HCT116 (cell line): ENCODE data around the gene SRP9. TPM values are rescaled to one million over a fixed set of nuclear protein-coding genes. Genes with fewer than 3 reads are reported as not detected.

Experiments
- ATAC-seq: fragments of 200-7000 bp; cut with Tn5 transposase; 2 replicates; pipeline ENCODE4 v1.9.1; 2020; ENCODE audit warnings: mild to moderate bottlenecking, moderate library complexity
- BruUV-seq: library from RNA; stranded (reverse); fragments of 400-500 nt; replicated peaks from 2 replicates; lab custom pipeline; 2021; lab: Mats Ljungman, UMichigan
- CTCF ChIA-PET: fragments of 300-600 bp; sonication (Branson Sonifier 250); formaldehyde crosslinking; loops from one replicate; lab custom pipeline; 2021; ENCODE audit warnings: antibody characterized with exemption; lab: Charles Lee
- POLR2A ChIA-PET: fragments of 300-600, 350-600 bp; sonication (Branson Sonifier 250); formaldehyde crosslinking; loops from one replicate; lab custom pipeline; 2021; ENCODE audit warnings: antibody characterized with exemption; lab: Charles Lee
- RAD21 ChIA-PET, 2 experiments: fragments of 300-600 bp; sonication (Branson Sonifier 250); formaldehyde crosslinking; loops; one replicate each; lab custom pipeline; 2023; ENCODE audit warnings: low total read pairs in 2 of 2; ENCODE audit not compliant: uncharacterized antibody in 2 of 2, unreplicated experiment in 2 of 2, low non-redundant PET in 1 of 2; lab: Charles Lee
- DNase-seq: peaks from one replicate; pipeline ENCODE4 v3.0.0-alpha.2; 2010; ENCODE audit warnings: low read depth, low spot score
- H2AFZ ChIP-seq: fragments of 200-600 bp; shearing (Covaris generic), sonication (generic); 2 replicates; pipeline ENCODE4 v1.6.1; 2017; ENCODE audit warnings: low read depth, mixed run types, mixed read lengths, antibody characterized with exemption, low read length; ENCODE audit not compliant: poor library complexity, severe bottlenecking
- H3K27ac ChIP-seq: 2 replicates; pipeline ENCODE4 v1.5.1; 2012; ENCODE audit warnings: low read depth, low read length
- H3K27me3 ChIP-seq: fragments of 200-600 bp; sonication (generic); 2 replicates; pipeline ENCODE4 v1.6.1; 2016; ENCODE audit warnings: mixed run types, low read length, mixed read lengths; ENCODE audit not compliant: insufficient read depth
- H3K36me3 ChIP-seq, 2 experiments: fragments of 200-500 bp in 1 of 2; fragments of 200-600 bp in 1 of 2; sonication (Bioruptor generic) in 1 of 2; sonication (generic) in 1 of 2; 2 replicates each; pipeline versions ENCODE4 v1.5.1 to v1.6.1; 2014 to 2016; ENCODE audit warnings: low read length in 2 of 2, inconsistent platforms in 1 of 2, mixed read lengths in 1 of 2, mixed run types in 1 of 2; ENCODE audit not compliant: insufficient read depth in 2 of 2, control insufficient read depth in 1 of 2
- H3K4me1 ChIP-seq, 2 experiments: fragments of 200-600 bp in 1 of 2; sonication (generic) in 1 of 2; 2 replicates each; pipeline versions ENCODE4 v1.5.1 to v1.6.1; 2012 to 2017; ENCODE audit warnings: low read length in 2 of 2, inconsistent platforms in 1 of 2, mild to moderate bottlenecking in 1 of 2, mixed read lengths in 1 of 2, mixed run types in 1 of 2, moderate library complexity in 1 of 2; ENCODE audit not compliant: insufficient read depth in 2 of 2, control insufficient read depth in 1 of 2
- H3K4me2 ChIP-seq: fragments of 200-600 bp; sonication (generic); 2 replicates; pipeline ENCODE4 v1.6.1; 2017; ENCODE audit warnings: mixed run types, low read length, mixed read lengths
- H3K4me3 ChIP-seq, 2 experiments: fragments of 200-600 bp in 1 of 2; sonication (generic) in 1 of 2; replicated peaks in 1 of 2; 2 replicates each; pipeline ENCODE4 v1.5.1; 2011 to 2016; ENCODE audit warnings: low read length in 2 of 2, control low read depth in 1 of 2, low read depth in 1 of 2, mild to moderate bottlenecking in 1 of 2, mixed read lengths in 1 of 2, mixed run types in 1 of 2
- H3K79me2 ChIP-seq: fragments of 200-600 bp; sonication (generic); 2 replicates; pipeline ENCODE4 v1.6.1; 2017; ENCODE audit warnings: mild to moderate bottlenecking, mixed run types, low read length, moderate library complexity, mixed read lengths; ENCODE audit not compliant: insufficient read depth
- H3K9ac ChIP-seq: fragments of 200-600 bp; sonication (generic); 2 replicates; pipeline ENCODE4 v1.6.1; 2016; ENCODE audit warnings: low read length, mixed read lengths
- H3K9me2 ChIP-seq: fragments of 200-600 bp; sonication (generic), shearing (Covaris generic); 2 replicates; pipeline ENCODE4 v1.6.1; 2017; ENCODE audit warnings: mixed run types, mild to moderate bottlenecking, moderate library complexity; ENCODE audit not compliant: insufficient read depth
- H3K9me3 ChIP-seq, 2 experiments: fragments of 200-500 bp in 1 of 2; fragments of 200-600 bp in 1 of 2; sonication (Bioruptor generic) in 1 of 2; sonication (generic) in 1 of 2; 2 replicates each; pipeline ENCODE4 v1.6.1; 2014 to 2017; ENCODE audit warnings: low read length in 2 of 2, mixed read lengths in 2 of 2, inconsistent platforms in 1 of 2, low read depth in 1 of 2, mild to moderate bottlenecking in 1 of 2, mixed run types in 1 of 2, moderate library complexity in 1 of 2; ENCODE audit not compliant: control insufficient read depth in 1 of 2, insufficient read depth in 1 of 2
- H4K20me1 ChIP-seq: fragments of 200-600 bp; sonication (generic), shearing (Covaris generic); 2 replicates; pipeline ENCODE4 v1.6.1; 2017; ENCODE audit warnings: mixed run types, mild to moderate bottlenecking, moderate library complexity; ENCODE audit not compliant: insufficient read depth
- CBX3 ChIP-seq: IDR thresholded peaks from 2 replicates; pipeline ENCODE4 v1.6.1; 2012; ENCODE audit warnings: low read depth
- CEBPB ChIP-seq: IDR thresholded peaks from 2 replicates; pipeline ENCODE4 v1.6.1; 2012; ENCODE audit warnings: low read depth
- EGR1 ChIP-seq: IDR thresholded peaks from 2 replicates; pipeline ENCODE4 v1.6.1; 2012; ENCODE audit warnings: low read depth
- ELF1 ChIP-seq: IDR thresholded peaks from 2 replicates; pipeline ENCODE4 v1.6.1; 2012; ENCODE audit warnings: low read depth, borderline replicate concordance
- EZH2 ChIP-seq: fragments of 200-600 bp; sonication (generic); IDR thresholded peaks from 2 replicates; pipeline ENCODE4 v1.6.1; 2017; ENCODE audit warnings: antibody characterized with exemption, mixed run types
- EZH2phosphoT487 ChIP-seq: fragments of 200-600 bp; IDR thresholded peaks from 2 replicates; pipeline ENCODE4 v1.6.1; 2018; ENCODE audit warnings: antibody characterized with exemption, borderline replicate concordance
- FOSL1 ChIP-seq: IDR thresholded peaks from 2 replicates; pipeline ENCODE4 v1.6.1; 2012; ENCODE audit warnings: low read depth
- JUND ChIP-seq: IDR thresholded peaks from 2 replicates; pipeline ENCODE4 v1.6.1; 2012
- MAX ChIP-seq: IDR thresholded peaks from 2 replicates; pipeline ENCODE4 v1.6.1; 2012
- POLR2A ChIP-seq: IDR thresholded peaks from 2 replicates; pipeline ENCODE4 v1.7.0; 2011; ENCODE audit warnings: borderline replicate concordance; ENCODE audit not compliant: insufficient read depth, insufficient read length; ENCODE audit errors: extremely low read depth
- POLR2AphosphoS5 ChIP-seq: IDR thresholded peaks from 2 replicates; pipeline ENCODE4 v1.6.1; 2011; ENCODE audit warnings: mild to moderate bottlenecking, low read depth, low read length, moderate library complexity
- RAD21 ChIP-seq: IDR thresholded peaks from 2 replicates; pipeline ENCODE4 v1.6.1; 2012; ENCODE audit warnings: low read depth, mild to moderate bottlenecking
- SIN3A ChIP-seq: IDR thresholded peaks from 2 replicates; pipeline ENCODE4 v1.6.1; 2012; ENCODE audit warnings: low read depth
- SP1 ChIP-seq: IDR thresholded peaks from 2 replicates; pipeline ENCODE4 v1.6.1; 2012; ENCODE audit warnings: low read depth
- SRF ChIP-seq: IDR thresholded peaks from 2 replicates; pipeline ENCODE4 v1.6.1; 2012; ENCODE audit warnings: low read depth
- TCF7L2 ChIP-seq: IDR thresholded peaks from 2 replicates; pipeline ENCODE4 v1.7.0; 2011; ENCODE audit warnings: borderline replicate concordance, inconsistent platforms; ENCODE audit not compliant: insufficient read depth, insufficient read length; ENCODE audit errors: extremely low read depth
- YY1 ChIP-seq: IDR thresholded peaks from 2 replicates; pipeline ENCODE4 v1.6.1; 2011; ENCODE audit warnings: low read length, low read depth, moderate library complexity, mild to moderate bottlenecking; ENCODE audit not compliant: insufficient replicate concordance; ENCODE audit errors: extremely low read depth
- ZBTB33 ChIP-seq: IDR thresholded peaks from 2 replicates; pipeline ENCODE4 v1.6.1; 2011; ENCODE audit warnings: mild to moderate bottlenecking, low read length, moderate library complexity; ENCODE audit not compliant: insufficient replicate concordance; ENCODE audit errors: extremely low read depth
- ZNF274 ChIP-seq: fragments of 200-500 bp; sonication (Bioruptor generic); IDR thresholded peaks from 2 replicates; pipeline ENCODE4 v1.6.1; 2014; ENCODE audit warnings: mild to moderate bottlenecking, low read depth, low read length, inconsistent platforms
- intact Hi-C: fragments of 100-400 bp; cut with micrococcal nuclease; formaldehyde crosslinking; loops from 2 replicates; pipeline ENCODE4 v1.10.0; 2022
- total RNA-seq: library from RNA; stranded (reverse); gene quantifications from one replicate; pipeline ENCODE4 v1.2.1, GENCODE V29; 2021; ENCODE audit not compliant: unreplicated experiment
- TF ChIP-seq, protein P1 (sequence below): IDR thresholded peaks from 2 replicates; pipeline ENCODE4 v1.6.1; 2012; ENCODE audit warnings: low read depth
- TF ChIP-seq, protein P2 (sequence below): IDR thresholded peaks from 2 replicates; pipeline ENCODE4 v1.6.1; 2012

Gene SRP9
- total RNA-seq, 1 experiment from 2014 or later, result 220 TPM

GRCh38 chr1:225746361-225747179 lies 31.1 kb upstream of the SRP9 start:
- H3K4me3 ChIP-seq, result peak overlapping the region in 1 of 2 experiments; percentile 36; a peak in 2 of 4 replicates
- H3K27ac ChIP-seq, result peak overlapping the region; percentile 3
- RAD21 ChIA-PET, result no interaction called here
- peaks cover 12 to 20% of the 10 kb centered on the region in 2 experiments for H3K4me1 ChIP-seq
- no peaks in the 10 kb centered on the region for H3K9me3 ChIP-seq
- H3K36me3 ChIP-seq, result no peaks in the 10 kb centered on the region
- H4K20me1 ChIP-seq, result no peaks in the 10 kb centered on the region
- DNase-seq (peak; percentile 51), ATAC-seq (peak; percentile 81)
- CTCF ChIA-PET, result interaction anchor here (0.6 to 0.7 kb wide), 2 partner anchors 161 to 264 kb away, joined by 3 read pairs; no protein-coding TSS in a partner anchor
- peak overlapping the region; percentile 44 for H3K9ac ChIP-seq
- H2AFZ ChIP-seq, result no peak overlapping the region
- intact Hi-C loops, result no loop called here
- BruUV-seq, result no TSS peak
- peak overlapping the region; percentile 78 for H3K4me2 ChIP-seq
- POLR2A ChIA-PET, result interaction anchor here (1.1 to 1.5 kb wide), 2 partner anchors 10 to 253 kb away, joined by 3 read pairs; partner anchors contain the start of gene SDE2
- H3K79me2 ChIP-seq, result no peaks in the 10 kb centered on the region
- H3K9me2 ChIP-seq, result no peaks in the 10 kb centered on the region
- H3K27me3 ChIP-seq, result no peaks in the 10 kb centered on the region; the same call in 1 of the 2 replicates
- TF ChIP-seq POLR2AphosphoS5, result peak; percentile 52; the same call in 1 of the 2 replicates
- peak; percentile 64 for TF ChIP-seq FOSL1
- no peak for TF ChIP-seq CEBPB
- TF ChIP-seq JUND, result peak; percentile 47; the same call in 1 of the 2 replicates
- no peak for TF ChIP-seq ZBTB33
- TF ChIP-seq EZH2phosphoT487, result no peak
- no peak for TF ChIP-seq TCF7L2
- no peak for TF ChIP-seq ELF1
- no peak for TF ChIP-seq SRF
- TF ChIP-seq EGR1, result no peak
- peak; percentile 40 for TF ChIP-seq RAD21
- TF ChIP-seq POLR2A, result no peak
- peak; percentile 39; the same call in 1 of the 2 replicates for TF ChIP-seq MAX
- TF ChIP-seq CBX3, result no peak
- TF ChIP-seq ZNF274, result no peak
- TF ChIP-seq, protein P1, sequence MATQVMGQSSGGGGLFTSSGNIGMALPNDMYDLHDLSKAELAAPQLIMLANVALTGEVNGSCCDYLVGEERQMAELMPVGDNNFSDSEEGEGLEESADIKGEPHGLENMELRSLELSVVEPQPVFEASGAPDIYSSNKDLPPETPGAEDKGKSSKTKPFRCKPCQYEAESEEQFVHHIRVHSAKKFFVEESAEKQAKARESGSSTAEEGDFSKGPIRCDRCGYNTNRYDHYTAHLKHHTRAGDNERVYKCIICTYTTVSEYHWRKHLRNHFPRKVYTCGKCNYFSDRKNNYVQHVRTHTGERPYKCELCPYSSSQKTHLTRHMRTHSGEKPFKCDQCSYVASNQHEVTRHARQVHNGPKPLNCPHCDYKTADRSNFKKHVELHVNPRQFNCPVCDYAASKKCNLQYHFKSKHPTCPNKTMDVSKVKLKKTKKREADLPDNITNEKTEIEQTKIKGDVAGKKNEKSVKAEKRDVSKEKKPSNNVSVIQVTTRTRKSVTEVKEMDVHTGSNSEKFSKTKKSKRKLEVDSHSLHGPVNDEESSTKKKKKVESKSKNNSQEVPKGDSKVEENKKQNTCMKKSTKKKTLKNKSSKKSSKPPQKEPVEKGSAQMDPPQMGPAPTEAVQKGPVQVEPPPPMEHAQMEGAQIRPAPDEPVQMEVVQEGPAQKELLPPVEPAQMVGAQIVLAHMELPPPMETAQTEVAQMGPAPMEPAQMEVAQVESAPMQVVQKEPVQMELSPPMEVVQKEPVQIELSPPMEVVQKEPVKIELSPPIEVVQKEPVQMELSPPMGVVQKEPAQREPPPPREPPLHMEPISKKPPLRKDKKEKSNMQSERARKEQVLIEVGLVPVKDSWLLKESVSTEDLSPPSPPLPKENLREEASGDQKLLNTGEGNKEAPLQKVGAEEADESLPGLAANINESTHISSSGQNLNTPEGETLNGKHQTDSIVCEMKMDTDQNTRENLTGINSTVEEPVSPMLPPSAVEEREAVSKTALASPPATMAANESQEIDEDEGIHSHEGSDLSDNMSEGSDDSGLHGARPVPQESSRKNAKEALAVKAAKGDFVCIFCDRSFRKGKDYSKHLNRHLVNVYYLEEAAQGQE, result no peak
- no peak; the same call in 1 of the 2 replicates for TF ChIP-seq SIN3A
- peak; percentile 7 for TF ChIP-seq YY1
- TF ChIP-seq, protein P2, sequence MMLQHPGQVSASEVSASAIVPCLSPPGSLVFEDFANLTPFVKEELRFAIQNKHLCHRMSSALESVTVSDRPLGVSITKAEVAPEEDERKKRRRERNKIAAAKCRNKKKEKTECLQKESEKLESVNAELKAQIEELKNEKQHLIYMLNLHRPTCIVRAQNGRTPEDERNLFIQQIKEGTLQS, result no peak
- peak; percentile 65; the same call in 1 of the 2 replicates for TF ChIP-seq SP1
- TF ChIP-seq EZH2, result no peak
